ENCODE data around the gene LRRC4C. TPM values are rescaled to one million over a fixed set of nuclear protein-coding genes. Genes with fewer than 3 reads are reported as not detected.

Gene LRRC4C
- total RNA-seq, 1 experiment from 2014 or later, result 0.13 TPM

DNA sequence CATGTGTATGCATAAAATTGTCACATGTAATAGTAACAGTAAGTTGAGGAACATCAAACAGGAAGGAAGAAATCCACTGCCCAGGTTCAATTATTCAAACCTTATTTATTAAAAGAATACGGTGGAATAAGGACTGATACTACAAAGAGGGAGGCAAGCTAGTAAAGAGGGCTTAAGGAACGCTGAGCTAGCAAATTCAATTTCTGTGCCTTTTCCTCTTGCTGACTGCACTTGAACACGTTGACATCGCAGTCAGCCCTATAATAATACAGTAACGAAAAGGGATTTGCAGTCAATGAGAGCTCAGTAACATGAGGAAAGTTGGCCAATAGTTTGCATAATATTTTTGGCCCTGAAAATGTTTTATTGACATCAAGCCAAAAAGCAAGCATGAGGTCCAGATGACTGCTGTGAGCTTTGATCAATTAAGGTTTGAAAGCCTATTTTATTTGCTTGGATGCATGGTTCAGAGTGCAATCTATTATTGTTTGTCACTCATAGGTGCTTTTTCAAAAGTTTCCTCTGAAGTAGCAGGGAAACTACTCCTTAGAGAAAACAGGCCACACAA, 861.8 kb downstream of the LRRC4C start:
- Histone ChIP-seq H3K14ac (ENCODE audit: insufficient read depth, low read length) (no peak overlapping the region), H3K56ac (ENCODE audit: insufficient read length, low read depth, low read length) (no peak overlapping the region), H3K23me2 (ENCODE audit: insufficient read length, low read depth, low read length, poor library complexity, severe bottlenecking) (no peaks in the 10 kb centered on the region), H4K20me1 (ENCODE audit: control insufficient read depth, insufficient read depth, insufficient read length) (no peaks in the 10 kb centered on the region), H3K9me3 (ENCODE audit: control insufficient read depth, low read depth, low read length) (no peaks in the 10 kb centered on the region), H4K91ac (ENCODE audit: insufficient read length, low read depth, low read length) (no peak overlapping the region), H3K23ac (ENCODE audit: insufficient read length, low read depth, low read length) (no peak overlapping the region), H3K4me1 (ENCODE audit: insufficient read depth, low read length) (no peaks in the 10 kb centered on the region), H3K27ac (ENCODE audit: insufficient read length, low read depth, low read length) (no peak overlapping the region), H2BK5ac (ENCODE audit: insufficient read length, low read length) (no peak overlapping the region), H4K5ac (ENCODE audit: insufficient read length, low read depth, low read length) (no peak overlapping the region), H3K27me3 (ENCODE audit: insufficient read depth, low read length) (no peaks in the 10 kb centered on the region), H2BK120ac (ENCODE audit: low read depth, low read length, poor library complexity, severe bottlenecking) (no peak overlapping the region), H3K4me2 (ENCODE audit: insufficient read depth, insufficient read length, low read length) (no peak overlapping the region), H2AK5ac (ENCODE audit: insufficient read length, low read length) (no peak overlapping the region), H3K4ac (ENCODE audit: low read depth, low read length) (no peak overlapping the region), H3K18ac (ENCODE audit: insufficient read length, low read depth, low read length) (no peak overlapping the region), H2AFZ (ENCODE audit: low read length) (no peak overlapping the region), H3K9ac (ENCODE audit: extremely low read depth, insufficient read length, low read length) (no peak overlapping the region), H4K8ac (replicated peaks; ENCODE audit: insufficient read length, low read depth, low read length) (no peak overlapping the region), H2BK15ac (ENCODE audit: low read depth, low read length) (no peak overlapping the region), H2BK12ac (ENCODE audit: insufficient read length, low read depth, low read length) (no peak overlapping the region), H3T11ph (ENCODE audit: low read length) (no peak overlapping the region), H3K79me1 (ENCODE audit: insufficient read depth, low read depth, low read length, poor library complexity, severe bottlenecking) (no peaks in the 10 kb centered on the region), H3K79me2 (ENCODE audit: insufficient read depth, low read length) (no peaks in the 10 kb centered on the region), H2BK20ac (ENCODE audit: low read depth, low read length, poor library complexity, severe bottlenecking) (no peak overlapping the region)
- no peaks in the 10 kb centered on the region for H3K27me3 Mint-ChIP-seq (ENCODE audit: low read depth)
- DNase-seq, result no peak
- TF ChIP-seq, protein P1, sequence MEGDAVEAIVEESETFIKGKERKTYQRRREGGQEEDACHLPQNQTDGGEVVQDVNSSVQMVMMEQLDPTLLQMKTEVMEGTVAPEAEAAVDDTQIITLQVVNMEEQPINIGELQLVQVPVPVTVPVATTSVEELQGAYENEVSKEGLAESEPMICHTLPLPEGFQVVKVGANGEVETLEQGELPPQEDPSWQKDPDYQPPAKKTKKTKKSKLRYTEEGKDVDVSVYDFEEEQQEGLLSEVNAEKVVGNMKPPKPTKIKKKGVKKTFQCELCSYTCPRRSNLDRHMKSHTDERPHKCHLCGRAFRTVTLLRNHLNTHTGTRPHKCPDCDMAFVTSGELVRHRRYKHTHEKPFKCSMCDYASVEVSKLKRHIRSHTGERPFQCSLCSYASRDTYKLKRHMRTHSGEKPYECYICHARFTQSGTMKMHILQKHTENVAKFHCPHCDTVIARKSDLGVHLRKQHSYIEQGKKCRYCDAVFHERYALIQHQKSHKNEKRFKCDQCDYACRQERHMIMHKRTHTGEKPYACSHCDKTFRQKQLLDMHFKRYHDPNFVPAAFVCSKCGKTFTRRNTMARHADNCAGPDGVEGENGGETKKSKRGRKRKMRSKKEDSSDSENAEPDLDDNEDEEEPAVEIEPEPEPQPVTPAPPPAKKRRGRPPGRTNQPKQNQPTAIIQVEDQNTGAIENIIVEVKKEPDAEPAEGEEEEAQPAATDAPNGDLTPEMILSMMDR (conservative IDR thresholded peaks at IDR 0.05), result no peak
- H3K4me3 Mint-ChIP-seq, result no peak overlapping the region
- peaks cover under 1 to 9% of the 10 kb centered on the region in 2 experiments; a peak in 2 of 4 replicates for H3K4me1 Mint-ChIP-seq
- WGBS (ENCODE audit: extremely low coverage, insufficient read length, low lambda C conversion rate), result no CpG with 5 or more reads among the region's 5 CpGs
- H3K36me3 Mint-ChIP-seq (ENCODE audit: insufficient read depth in 1 of 3, low read depth in 3 of 3), result no peaks in the 10 kb centered on the region; a peak in 1 of 7 replicates
- H3K9me3 Mint-ChIP-seq, result no peaks in the 10 kb centered on the region
- no peak overlapping the region for H3K27ac Mint-ChIP-seq

All from H9 (cell line).